GM12865 (cell line): Measurements from ENCODE around the gene ETFA.

Experiments used
- DNase-seq: peaks from one replicate; pipeline ENCODE4 v3.0.0; 2010; ENCODE audit warnings: low read depth
- H3K4me3 ChIP-seq: 2 replicates; pipeline ENCODE4 v1.5.1; 2011; ENCODE audit warnings: mild to moderate bottlenecking, low read depth, low read length, control low read depth
- CTCF ChIP-seq: IDR thresholded peaks from 2 replicates; pipeline ENCODE4 v1.5.1; 2011; ENCODE audit warnings: low read length, control low read depth, low read depth, inconsistent platforms; ENCODE audit not compliant: insufficient read depth; ENCODE audit errors: missing control alignments

Gene ETFA

GRCh38 chr15:76179023-76179422 is 132.2 kb downstream of the ETFA start:
- DNase-seq, result no peak
- no peak for TF ChIP-seq CTCF
- no peak overlapping the region for H3K4me3 ChIP-seq

- TF ChIP-seq CTCF, result no peak
- no peak for DNase-seq
- H3K4me3 ChIP-seq, result no peak overlapping the region
Measured at GRCh38 chr15:76178296-76179000, 132.8 kb downstream of the ETFA start.

- no peak for DNase-seq
- no peak overlapping the region for H3K4me3 ChIP-seq
- TF ChIP-seq CTCF, result no peak
Measured at GRCh38 chr15:76177491-76178040, 133.7 kb downstream of the ETFA start.

DNA sequence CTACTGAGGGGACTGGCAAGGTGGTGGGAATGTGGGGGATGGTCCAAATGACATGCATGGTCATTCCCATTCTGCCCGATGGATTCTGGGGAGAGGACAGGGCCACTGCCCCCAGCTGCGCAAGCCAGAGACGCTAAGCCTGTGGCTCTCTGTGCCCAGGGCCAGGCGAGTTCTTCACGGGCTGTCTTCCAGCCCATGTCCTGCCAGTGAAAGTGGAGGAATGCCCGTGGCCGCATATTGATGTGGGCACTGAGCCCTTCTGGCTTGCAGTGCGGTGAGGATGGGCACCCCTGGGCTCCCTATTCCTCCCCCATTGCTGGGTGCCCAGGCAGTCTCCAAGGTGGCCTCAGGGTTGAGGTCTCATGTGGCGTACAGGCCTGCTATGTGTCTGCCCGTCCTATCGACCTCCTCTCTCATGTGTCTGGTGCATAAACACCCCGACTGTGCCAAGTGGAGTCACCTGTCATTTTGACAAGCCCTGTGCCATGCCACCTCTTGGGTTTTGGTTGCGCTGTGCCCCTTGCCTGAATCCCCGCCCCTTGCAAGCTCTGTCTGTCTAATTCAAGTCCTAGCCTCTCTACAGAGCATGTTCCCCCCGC is 134.7 kb downstream of the ETFA start:
- TF ChIP-seq CTCF, result no peak
- DNase-seq, result no peak
- no peak overlapping the region for H3K4me3 ChIP-seq

- no peak for TF ChIP-seq CTCF
- H3K4me3 ChIP-seq, result no peak overlapping the region
- DNase-seq, result no peak
Measured at GRCh38 chr15:76176059-76176458, 135.2 kb downstream of the ETFA start.

DNA sequence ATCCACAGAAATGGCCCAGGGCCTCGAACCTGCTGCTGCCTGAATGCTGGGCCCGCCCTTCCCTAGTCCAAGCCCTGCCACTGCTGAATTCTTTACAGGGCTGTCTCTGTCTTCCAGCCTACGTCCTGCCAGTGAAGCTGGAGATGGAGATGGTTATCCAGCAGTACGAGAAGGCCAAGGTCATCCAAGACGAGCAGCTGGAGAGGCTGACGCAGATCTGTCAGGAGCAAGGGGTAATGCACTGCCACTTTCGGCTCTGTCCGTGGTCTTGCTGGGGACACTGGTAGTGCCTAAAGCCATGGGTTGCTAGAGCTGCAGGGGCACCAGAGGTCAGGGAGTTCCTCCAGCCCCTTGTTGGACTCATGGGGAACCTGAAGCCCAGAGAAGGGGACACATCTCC is 135.8 kb downstream of the ETFA start:
- no peak for DNase-seq

More for the DNA sequence above, 135.8 kb downstream of the ETFA start:
- no peak for TF ChIP-seq CTCF
- no peak overlapping the region for H3K4me3 ChIP-seq
